GM12873 (cell line): Measurements from ENCODE around the gene ADCK2.

ENCODE experiments used
- CTCF ChIP-seq: IDR thresholded peaks from 2 replicates; pipeline ENCODE4 v1.5.1; 2012; ENCODE audit warnings: low read depth, mild to moderate bottlenecking, moderate library complexity, low read length, control low read depth; ENCODE audit not compliant: insufficient read depth; ENCODE audit errors: missing control alignments

The ADCK2 gene

GRCh38 chr7:140641524-140642195 is 31.1 kb upstream of the ADCK2 start:
- no peak for TF ChIP-seq CTCF

GRCh38 chr7:140643416-140643815 is 29.3 kb upstream of the ADCK2 start:
- no peak for TF ChIP-seq CTCF

- peak; percentile 67 for TF ChIP-seq CTCF
Measured at GRCh38 chr7:140645166-140645900, 27.4 kb upstream of the ADCK2 start.

GRCh38 chr7:140646931-140647647 is 25.7 kb upstream of the ADCK2 start:
- peak; percentile 74 for TF ChIP-seq CTCF

- no peak for TF ChIP-seq CTCF
Measured at GRCh38 chr7:140649556-140650205, 23.1 kb upstream of the ADCK2 start.

- no peak for TF ChIP-seq CTCF
Measured at GRCh38 chr7:140650367-140650766, 22.4 kb upstream of the ADCK2 start.
